ENCODE measurements around the gene TBXAS1. TPM values are rescaled to one million over a fixed set of nuclear protein-coding genes. Genes with fewer than 3 reads are reported as not detected.
A peak's percentile ranks its signal among the peaks of the same experiment; 100 is the strongest.

The TBXAS1 gene
- total RNA-seq, 2 experiments from 2014 or later: 5.5 to 6.0 TPM

DNA sequence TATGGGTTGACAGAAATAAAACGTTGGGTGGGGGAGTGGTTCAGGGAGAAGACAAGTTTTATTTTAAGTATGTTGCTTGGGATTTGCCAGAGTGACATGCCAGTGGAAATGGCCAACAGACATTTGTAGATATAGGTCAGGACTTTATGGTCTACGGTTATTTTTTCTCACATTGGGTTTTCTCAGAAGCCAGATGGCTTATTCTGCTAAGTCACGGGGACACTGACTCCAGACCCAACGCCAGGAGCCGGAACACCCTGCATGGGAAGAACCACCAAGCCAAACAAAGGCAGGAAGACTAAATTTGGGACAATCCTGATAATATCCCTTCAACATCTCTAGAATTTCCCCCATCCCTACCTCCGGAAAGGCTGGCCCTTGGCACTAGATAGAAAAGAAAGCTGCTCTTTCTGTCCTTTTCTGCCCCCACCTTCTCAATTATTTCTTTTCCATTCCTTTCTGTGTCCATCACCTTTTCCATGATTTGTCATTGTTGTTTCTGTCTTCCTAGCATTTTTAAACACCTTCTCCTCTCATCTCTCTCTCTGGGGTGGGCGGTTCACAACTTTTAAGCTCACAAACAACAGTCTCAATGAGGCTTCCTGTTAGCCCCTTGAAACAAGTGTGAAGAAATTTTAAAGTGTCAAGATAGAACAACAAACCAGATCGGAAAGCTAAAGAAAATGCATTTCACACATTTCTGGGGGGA, 44.7 kb downstream of the TBXAS1 start:
- Mint-ChIP-seq H3K27me3 (no peaks in the 10 kb centered on the region), H3K4me1 (ENCODE audit: low read depth) (no peaks in the 10 kb centered on the region), H3K9me3 (no peaks in the 10 kb centered on the region), H3K4me3 (no peak overlapping the region), H3K27ac (no peak overlapping the region), H3K36me3 (ENCODE audit: low read depth) (no peaks in the 10 kb centered on the region)
- ChIA-PET CTCF (no interaction called here), POLR2A (no interaction called here)
- ATAC-seq (ENCODE audit: poor library complexity): no peak
- DNase-seq: no peak
- intact Hi-C loops (cut with DNase I, micrococcal nuclease): no loop called here
- no peaks in the 10 kb centered on the region for H3K27me3 ChIP-seq (ENCODE audit: control insufficient read depth in 1 of 2, insufficient read depth in 2 of 2, low read length in 2 of 2)
- no peaks in the 10 kb centered on the region for H3K9me3 ChIP-seq (ENCODE audit: control insufficient read depth in 1 of 2, insufficient read depth in 1 of 2, low read length in 2 of 2)
- no peak overlapping the region for H3K4me3 ChIP-seq (ENCODE audit: low read length)
- no peaks in the 10 kb centered on the region for H3K4me1 ChIP-seq (ENCODE audit: insufficient read depth, low read length)
- TF ChIP-seq CTCF (IDR thresholded peaks at IDR 0.05): no peak
- H3K27ac ChIP-seq (ENCODE audit: low read depth in 1 of 2, low read length in 2 of 2): no peak overlapping the region
- H3K36me3 ChIP-seq (ENCODE audit: insufficient read depth, low read length): peaks cover 2% of the 10 kb centered on the region

GRCh38 chr7:139874302-139874629, 45.2 kb downstream of the TBXAS1 start:
- no peak overlapping the region for H3K4me3 Mint-ChIP-seq

DNA sequence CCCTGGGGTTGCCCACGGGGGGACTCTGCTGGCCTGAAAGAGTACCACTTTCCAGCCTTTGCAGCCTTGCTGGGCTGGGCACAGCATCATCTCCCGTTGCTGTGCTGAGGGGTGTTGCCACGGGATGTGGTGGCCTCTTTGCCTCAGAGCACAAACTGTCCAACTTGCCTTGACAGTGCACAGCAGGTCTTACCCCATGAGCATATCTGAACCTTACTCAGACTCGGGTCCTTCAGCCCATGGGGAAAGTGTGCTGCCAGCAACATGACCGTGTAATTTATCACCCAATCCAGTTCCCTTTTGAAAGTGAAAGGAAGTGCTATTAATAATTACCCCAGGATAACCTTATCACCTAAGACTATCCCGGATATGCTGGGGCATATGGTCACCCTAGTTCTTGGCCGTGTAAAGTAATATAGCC, 46.8 kb downstream of the TBXAS1 start:
- H3K4me3 ChIP-seq (ENCODE audit: low read length): no peak overlapping the region
- no peaks in the 10 kb centered on the region for H3K27me3 Mint-ChIP-seq
- H3K36me3 ChIP-seq (ENCODE audit: insufficient read depth, low read length): peaks cover 2% of the 10 kb centered on the region
- no peak overlapping the region for H3K4me3 Mint-ChIP-seq
- no peaks in the 10 kb centered on the region for H3K9me3 ChIP-seq (ENCODE audit: control insufficient read depth in 1 of 2, insufficient read depth in 1 of 2, low read length in 2 of 2)
- ATAC-seq (ENCODE audit: poor library complexity): no peak
- H3K27ac ChIP-seq (ENCODE audit: low read depth in 1 of 2, low read length in 2 of 2): no peak overlapping the region
- H3K4me1 Mint-ChIP-seq (ENCODE audit: low read depth): no peaks in the 10 kb centered on the region
- intact Hi-C loops (cut with DNase I, micrococcal nuclease): no loop called here
- H3K36me3 Mint-ChIP-seq (ENCODE audit: low read depth): no peaks in the 10 kb centered on the region
- ChIA-PET CTCF (no interaction called here), POLR2A (no interaction called here)
- H3K27me3 ChIP-seq (ENCODE audit: control insufficient read depth in 1 of 2, insufficient read depth in 2 of 2, low read length in 2 of 2): no peaks in the 10 kb centered on the region
- no peak overlapping the region for H3K27ac Mint-ChIP-seq
- H3K9me3 Mint-ChIP-seq: no peaks in the 10 kb centered on the region
- no peaks in the 10 kb centered on the region for H3K4me1 ChIP-seq (ENCODE audit: insufficient read depth, low read length)
- DNase-seq: peak in 3 of 14 experiments; percentile 16 to 35 (median 27)
- TF ChIP-seq CTCF (IDR thresholded peaks at IDR 0.05): no peak

More at GRCh38 chr7:139874302-139874629, 45.2 kb downstream of the TBXAS1 start:
- no peak overlapping the region for H3K27ac ChIP-seq (ENCODE audit: low read depth in 1 of 2, low read length in 2 of 2)
- POLR2A ChIA-PET: no interaction called here
- intact Hi-C loops (cut with DNase I, micrococcal nuclease): no loop called here
- no peak overlapping the region for H3K4me3 ChIP-seq (ENCODE audit: low read length)
- no peak for TF ChIP-seq CTCF (IDR thresholded peaks at IDR 0.05)
- Mint-ChIP-seq H3K4me1 (ENCODE audit: low read depth) (no peaks in the 10 kb centered on the region), H3K27ac (no peak overlapping the region), H3K9me3 (no peaks in the 10 kb centered on the region), H3K27me3 (no peaks in the 10 kb centered on the region), H3K36me3 (ENCODE audit: low read depth) (no peaks in the 10 kb centered on the region)
- H3K36me3 ChIP-seq (ENCODE audit: insufficient read depth, low read length): peaks cover 2% of the 10 kb centered on the region
- H3K9me3 ChIP-seq (ENCODE audit: control insufficient read depth in 1 of 2, insufficient read depth in 1 of 2, low read length in 2 of 2): no peaks in the 10 kb centered on the region
- no peaks in the 10 kb centered on the region for H3K27me3 ChIP-seq (ENCODE audit: control insufficient read depth in 1 of 2, insufficient read depth in 2 of 2, low read length in 2 of 2)
- no peak for ATAC-seq (ENCODE audit: poor library complexity)
- no peak for DNase-seq
- CTCF ChIA-PET: no interaction called here
- H3K4me1 ChIP-seq (ENCODE audit: insufficient read depth, low read length): no peaks in the 10 kb centered on the region
